Fibroblast of the aortic adventitia (primary cell): Measurements from ENCODE around the gene SEMA4B. TPM values are rescaled to one million over a fixed set of nuclear protein-coding genes. Genes with fewer than 3 reads are reported as not detected.

ENCODE experiments used
- DNase-seq: peaks from one replicate; pipeline ENCODE4 v3.0.0-alpha.2; 2010; ENCODE audit warnings: low read depth
- H3K4me3 ChIP-seq: 2 replicates; pipeline ENCODE4 v1.5.1; 2011; ENCODE audit warnings: low read depth, mild to moderate bottlenecking, control low read depth, low read length, moderate library complexity
- total RNA-seq: library from RNA; depleted of rRNA; stranded (reverse); fragments of >200 nt; gene quantifications from 2 replicates; pipeline ENCODE4 v1.2.3, GENCODE V29; 2012; ENCODE audit warnings: low replicate concordance
- TF ChIP-seq, protein P1 (sequence below): IDR thresholded peaks from 2 replicates; pipeline ENCODE4 v1.5.1; 2011; ENCODE audit warnings: mild to moderate bottlenecking, low read length, control low read depth, inconsistent platforms; ENCODE audit not compliant: insufficient read depth

SEMA4B gene
- total RNA-seq, 1 donor = 14.5 TPM

DNA sequence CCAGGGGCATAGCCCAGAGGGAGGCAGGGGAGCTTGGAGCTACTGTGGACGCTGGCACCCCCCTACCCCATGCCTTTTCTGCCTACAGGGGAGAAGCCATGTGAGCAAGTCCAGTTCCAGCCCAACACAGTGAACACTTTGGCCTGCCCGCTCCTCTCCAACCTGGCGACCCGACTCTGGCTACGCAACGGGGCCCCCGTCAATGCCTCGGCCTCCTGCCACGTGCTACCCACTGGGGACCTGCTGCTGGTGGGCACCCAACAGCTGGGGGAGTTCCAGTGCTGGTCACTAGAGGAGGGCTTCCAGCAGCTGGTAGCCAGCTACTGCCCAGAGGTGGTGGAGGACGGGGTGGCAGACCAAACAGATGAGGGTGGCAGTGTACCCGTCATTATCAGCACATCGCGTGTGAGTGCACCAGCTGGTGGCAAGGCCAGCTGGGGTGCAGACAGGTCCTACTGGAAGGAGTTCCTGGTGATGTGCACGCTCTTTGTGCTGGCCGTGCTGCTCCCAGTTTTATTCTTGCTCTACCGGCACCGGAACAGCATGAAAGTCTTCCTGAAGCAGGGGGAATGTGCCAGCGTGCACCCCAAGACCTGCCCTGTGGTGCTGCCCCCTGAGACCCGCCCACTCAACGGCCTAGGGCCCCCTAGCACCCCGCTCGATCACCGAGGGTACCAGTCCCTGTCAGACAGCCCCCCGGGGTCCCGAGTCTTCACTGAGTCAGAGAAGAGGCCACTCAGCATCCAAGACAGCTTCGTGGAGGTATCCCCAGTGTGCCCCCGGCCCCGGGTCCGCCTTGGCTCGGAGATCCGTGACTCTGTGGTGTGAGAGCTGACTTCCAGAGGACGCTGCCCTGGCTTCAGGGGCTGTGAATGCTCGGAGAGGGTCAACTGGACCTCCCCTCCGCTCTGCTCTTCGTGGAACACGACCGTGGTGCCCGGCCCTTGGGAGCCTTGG is 27.0 kb downstream of the SEMA4B start:
- TF ChIP-seq, protein P1, sequence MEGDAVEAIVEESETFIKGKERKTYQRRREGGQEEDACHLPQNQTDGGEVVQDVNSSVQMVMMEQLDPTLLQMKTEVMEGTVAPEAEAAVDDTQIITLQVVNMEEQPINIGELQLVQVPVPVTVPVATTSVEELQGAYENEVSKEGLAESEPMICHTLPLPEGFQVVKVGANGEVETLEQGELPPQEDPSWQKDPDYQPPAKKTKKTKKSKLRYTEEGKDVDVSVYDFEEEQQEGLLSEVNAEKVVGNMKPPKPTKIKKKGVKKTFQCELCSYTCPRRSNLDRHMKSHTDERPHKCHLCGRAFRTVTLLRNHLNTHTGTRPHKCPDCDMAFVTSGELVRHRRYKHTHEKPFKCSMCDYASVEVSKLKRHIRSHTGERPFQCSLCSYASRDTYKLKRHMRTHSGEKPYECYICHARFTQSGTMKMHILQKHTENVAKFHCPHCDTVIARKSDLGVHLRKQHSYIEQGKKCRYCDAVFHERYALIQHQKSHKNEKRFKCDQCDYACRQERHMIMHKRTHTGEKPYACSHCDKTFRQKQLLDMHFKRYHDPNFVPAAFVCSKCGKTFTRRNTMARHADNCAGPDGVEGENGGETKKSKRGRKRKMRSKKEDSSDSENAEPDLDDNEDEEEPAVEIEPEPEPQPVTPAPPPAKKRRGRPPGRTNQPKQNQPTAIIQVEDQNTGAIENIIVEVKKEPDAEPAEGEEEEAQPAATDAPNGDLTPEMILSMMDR = no peak
- no peak overlapping the region for H3K4me3 ChIP-seq
- no peak for DNase-seq

DNA sequence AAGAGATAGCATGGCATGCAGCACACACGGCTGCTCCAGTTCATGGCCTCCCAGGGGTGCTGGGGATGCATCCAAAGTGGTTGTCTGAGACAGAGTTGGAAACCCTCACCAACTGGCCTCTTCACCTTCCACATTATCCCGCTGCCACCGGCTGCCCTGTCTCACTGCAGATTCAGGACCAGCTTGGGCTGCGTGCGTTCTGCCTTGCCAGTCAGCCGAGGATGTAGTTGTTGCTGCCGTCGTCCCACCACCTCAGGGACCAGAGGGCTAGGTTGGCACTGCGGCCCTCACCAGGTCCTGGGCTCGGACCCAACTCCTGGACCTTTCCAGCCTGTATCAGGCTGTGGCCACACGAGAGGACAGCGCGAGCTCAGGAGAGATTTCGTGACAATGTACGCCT is 27.8 kb downstream of the SEMA4B start:
- no peak overlapping the region for H3K4me3 ChIP-seq
- DNase-seq = no peak
- TF ChIP-seq, protein P1 = no peak

DNA sequence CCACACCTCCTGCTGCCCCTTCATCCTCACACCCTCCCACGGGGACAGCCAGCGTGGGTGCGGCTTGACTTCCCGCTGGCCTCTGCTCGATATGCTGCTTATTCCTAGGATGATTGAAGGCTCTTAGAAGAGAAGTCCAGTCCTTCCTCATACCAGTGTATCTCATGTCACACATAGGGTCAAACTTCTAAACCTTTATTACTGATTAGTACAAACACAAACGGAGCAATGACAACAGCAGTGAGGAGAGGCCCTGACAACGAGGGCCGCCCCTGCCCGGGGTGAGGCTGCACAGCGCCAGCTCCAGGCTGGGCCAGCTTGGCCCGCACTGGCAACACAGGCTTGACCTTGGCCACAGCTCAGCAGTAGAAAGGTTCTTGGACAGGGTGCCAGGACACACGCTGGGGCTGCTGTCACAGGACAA is 29.0 kb downstream of the SEMA4B start:
- TF ChIP-seq, protein P1 = no peak
- DNase-seq = no peak
- no peak overlapping the region for H3K4me3 ChIP-seq

DNA sequence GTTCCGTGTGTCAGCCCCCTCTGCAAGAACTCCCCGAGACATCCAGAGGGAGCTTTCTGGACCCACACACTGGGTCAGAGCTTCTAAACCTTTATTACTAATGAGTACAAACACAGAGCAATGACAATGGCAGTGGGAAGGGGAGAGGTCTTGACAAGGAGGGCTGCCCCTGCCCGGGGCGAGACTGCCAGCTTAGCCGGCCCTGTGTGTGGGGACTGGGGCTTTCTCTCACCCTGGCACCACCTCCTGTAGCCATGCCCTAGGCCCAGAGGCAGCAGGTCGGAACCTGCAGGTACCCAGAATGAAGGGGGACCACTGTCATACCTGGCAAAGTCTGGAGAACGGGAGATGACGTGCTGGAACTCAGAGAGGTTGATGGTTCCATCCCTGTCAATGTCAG is 29.5 kb downstream of the SEMA4B start:
- TF ChIP-seq, protein P1 = no peak
- no peak overlapping the region for H3K4me3 ChIP-seq

DNA sequence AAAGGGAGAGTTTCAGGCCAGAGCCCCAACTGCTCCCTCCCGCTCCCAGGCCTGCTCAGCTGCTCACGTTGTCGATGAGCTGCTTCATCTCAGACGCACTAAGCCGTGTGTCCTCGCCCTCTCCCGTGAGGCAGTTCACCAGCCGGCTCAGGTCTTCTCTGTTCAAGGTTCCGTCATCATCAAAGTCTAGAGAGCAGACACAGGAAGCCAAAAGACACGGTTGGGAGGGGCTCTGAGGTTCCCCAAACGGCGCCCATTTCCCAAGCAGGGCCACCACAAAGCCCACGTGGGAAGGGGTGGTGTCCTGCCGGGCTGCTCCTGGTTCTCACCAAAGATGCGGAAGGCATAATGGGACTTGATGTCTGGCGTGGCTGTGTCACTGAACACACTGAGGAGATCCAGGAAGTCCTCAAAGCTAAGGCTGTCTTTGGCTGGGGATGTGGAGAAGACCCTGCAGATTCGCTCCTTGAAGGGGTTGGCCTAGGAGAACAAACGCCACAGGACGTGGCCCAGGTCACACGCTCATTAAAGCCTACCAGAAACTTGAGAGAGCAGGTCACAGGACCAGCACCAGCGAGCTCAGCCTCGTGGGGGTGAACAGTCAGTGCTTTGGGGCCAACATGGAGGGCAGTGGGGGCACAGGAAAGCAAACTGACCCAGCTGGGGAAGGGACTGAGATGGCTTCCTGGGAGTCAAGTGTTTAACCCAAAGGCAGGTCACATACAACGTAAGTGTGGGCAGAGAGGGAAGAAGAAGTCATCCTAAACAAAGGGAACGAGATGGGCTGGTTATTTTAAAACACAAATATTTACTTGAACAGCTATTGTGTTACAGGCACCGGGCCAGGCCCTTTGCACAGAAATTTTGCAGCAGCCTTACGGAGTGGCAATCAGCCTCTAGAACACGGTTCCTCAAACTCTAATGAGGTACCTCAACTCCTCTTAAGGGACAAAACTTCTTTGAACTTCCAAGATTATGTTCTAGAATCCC is 30.2 kb downstream of the SEMA4B start:
- DNase-seq = no peak
- TF ChIP-seq, protein P1 = no peak
- H3K4me3 ChIP-seq = no peak overlapping the region

More for the DNA sequence above, 29.5 kb downstream of the SEMA4B start:
- DNase-seq = no peak

DNA sequence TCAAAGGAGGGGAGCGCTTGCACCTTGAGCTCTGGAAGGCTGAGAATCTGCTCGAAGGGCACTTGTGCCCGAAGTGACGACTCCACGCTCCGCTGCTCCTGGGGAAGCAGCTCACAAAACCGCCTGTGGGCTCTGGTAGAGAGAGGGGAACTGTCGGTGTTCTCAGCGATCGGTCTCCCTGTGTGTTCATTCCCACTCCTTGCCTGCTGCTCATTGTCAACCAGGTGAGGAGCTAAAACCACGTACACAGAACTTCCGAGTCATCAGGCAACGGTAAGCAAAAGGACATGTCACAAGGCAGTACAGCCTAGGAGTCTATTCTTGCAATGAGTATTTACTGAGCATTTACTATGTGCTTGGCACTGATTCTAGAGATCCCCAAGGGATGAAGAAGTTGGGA is 31.1 kb downstream of the SEMA4B start:
- DNase-seq = no peak
- TF ChIP-seq, protein P1 = no peak
- peak overlapping the region; percentile 87 for H3K4me3 ChIP-seq
